ENCODE measurements around the gene EFNB2.

Gene EFNB2

GRCh38 chr13:106503730-106504453 lies 31.6 kb downstream of the EFNB2 start:
- no peak for DNase-seq (ENCODE audit: low read depth in 3 of 3, low spot score in 1 of 3)

- DNase-seq (ENCODE audit: low read depth in 3 of 3, low spot score in 1 of 3) = no peak
Measured at GRCh38 chr13:106503272-106503671, 32.2 kb downstream of the EFNB2 start.

- no peak for DNase-seq (ENCODE audit: low read depth in 3 of 3, low spot score in 1 of 3)
Measured at GRCh38 chr13:106500445-106500844, 35.0 kb downstream of the EFNB2 start.

DNA sequence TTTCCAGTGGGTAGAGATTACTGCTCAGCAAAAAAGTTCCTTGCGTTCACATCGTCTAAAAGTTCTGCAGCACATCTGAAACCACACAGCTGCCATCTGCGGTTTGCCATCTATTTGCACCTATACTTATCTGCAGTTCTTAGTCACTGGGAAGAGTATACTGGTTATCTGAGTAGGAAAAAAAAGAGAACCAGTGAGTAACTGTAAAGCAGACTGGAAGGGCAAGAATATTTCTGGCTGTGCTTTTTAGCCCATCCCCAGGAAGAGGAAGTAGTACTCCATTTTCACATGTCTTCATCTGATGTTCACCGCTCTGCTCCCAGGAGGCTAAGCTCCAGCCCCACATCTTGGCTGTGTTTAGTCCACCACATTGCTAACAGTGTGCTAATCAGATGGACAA lies 35.6 kb downstream of the EFNB2 start:
- DNase-seq (ENCODE audit: low read depth in 3 of 3, low spot score in 1 of 3) = no peak

- no peak for DNase-seq (ENCODE audit: low read depth in 3 of 3, low spot score in 1 of 3)
Measured at GRCh38 chr13:106499113-106499512, 36.3 kb downstream of the EFNB2 start.

- DNase-seq (ENCODE audit: low read depth in 3 of 3, low spot score in 1 of 3) = no peak
Measured at GRCh38 chr13:106498571-106498970, 36.9 kb downstream of the EFNB2 start.

GRCh38 chr13:106498158-106498557 lies 37.3 kb downstream of the EFNB2 start:
- DNase-seq (ENCODE audit: low read depth in 3 of 3, low spot score in 1 of 3) = no peak

DNA sequence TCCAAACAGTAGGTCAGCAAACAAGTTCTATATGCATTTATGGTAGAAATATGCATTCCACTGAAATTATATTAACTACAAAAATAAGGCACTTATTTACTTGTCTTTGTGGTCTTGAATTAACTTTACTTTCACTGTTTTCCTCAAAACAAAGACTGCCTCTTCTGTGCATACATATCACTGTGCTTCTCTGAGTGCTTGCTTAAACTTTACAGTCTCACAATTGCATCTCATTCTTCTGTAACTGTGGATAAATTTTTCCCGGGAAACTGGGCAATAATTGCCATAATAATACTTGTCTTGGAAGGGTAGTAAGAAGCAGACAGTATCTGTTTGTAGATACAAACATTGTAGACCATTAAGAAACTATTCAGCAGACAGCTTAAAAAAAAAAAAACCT lies 38.4 kb downstream of the EFNB2 start:
- DNase-seq (ENCODE audit: low read depth in 3 of 3, low spot score in 1 of 3) = no peak

GRCh38 chr13:106496072-106496997 lies 39.1 kb downstream of the EFNB2 start:
- no peak for DNase-seq (ENCODE audit: low read depth in 3 of 3, low spot score in 1 of 3)

DNA sequence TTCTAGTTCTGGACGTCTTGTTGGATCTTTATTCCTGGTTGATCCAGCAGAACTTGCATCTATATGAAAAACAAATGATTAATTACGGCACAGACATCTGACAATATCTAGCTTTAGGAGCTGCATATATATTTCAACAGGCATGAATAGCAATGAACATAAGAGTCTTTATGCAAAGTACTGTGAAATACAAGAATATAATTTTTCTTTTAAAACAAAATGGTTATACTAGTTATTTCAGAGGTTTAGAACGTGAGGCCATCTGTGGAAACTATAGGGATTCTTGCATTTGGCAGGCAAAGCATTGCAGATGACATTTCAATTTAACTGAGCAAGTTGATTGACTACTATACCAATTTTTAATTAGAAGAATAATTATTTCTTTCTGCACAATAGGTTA lies 40.5 kb downstream of the EFNB2 start:
- no peak for DNase-seq (ENCODE audit: low read depth in 3 of 3, low spot score in 1 of 3)

DNA sequence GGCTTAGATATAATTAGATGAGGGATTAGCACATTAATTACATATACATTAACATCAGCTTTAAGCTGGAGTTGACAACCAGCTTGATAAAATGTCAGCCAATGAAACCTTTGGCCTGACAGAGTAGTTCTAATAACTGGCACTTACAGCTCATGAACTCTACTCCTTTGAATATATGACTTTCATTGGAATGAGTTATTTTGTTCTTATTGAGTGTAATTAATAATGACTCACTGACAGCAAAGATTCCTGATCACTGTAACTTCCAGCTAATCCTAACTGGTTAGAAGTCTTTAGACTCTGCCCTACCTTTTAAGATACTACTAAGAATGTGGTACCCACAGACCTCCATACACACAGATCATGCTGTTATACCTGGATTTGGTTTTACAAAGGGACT lies 41.0 kb downstream of the EFNB2 start:
- no peak for DNase-seq (ENCODE audit: low read depth in 3 of 3, low spot score in 1 of 3)

GRCh38 chr13:106493533-106494220 lies 41.8 kb downstream of the EFNB2 start:
- no peak for DNase-seq (ENCODE audit: low read depth in 3 of 3, low spot score in 1 of 3)

- no peak for DNase-seq (ENCODE audit: low read depth in 3 of 3, low spot score in 1 of 3)
Measured at GRCh38 chr13:106492588-106493475, 42.6 kb downstream of the EFNB2 start.

DNA sequence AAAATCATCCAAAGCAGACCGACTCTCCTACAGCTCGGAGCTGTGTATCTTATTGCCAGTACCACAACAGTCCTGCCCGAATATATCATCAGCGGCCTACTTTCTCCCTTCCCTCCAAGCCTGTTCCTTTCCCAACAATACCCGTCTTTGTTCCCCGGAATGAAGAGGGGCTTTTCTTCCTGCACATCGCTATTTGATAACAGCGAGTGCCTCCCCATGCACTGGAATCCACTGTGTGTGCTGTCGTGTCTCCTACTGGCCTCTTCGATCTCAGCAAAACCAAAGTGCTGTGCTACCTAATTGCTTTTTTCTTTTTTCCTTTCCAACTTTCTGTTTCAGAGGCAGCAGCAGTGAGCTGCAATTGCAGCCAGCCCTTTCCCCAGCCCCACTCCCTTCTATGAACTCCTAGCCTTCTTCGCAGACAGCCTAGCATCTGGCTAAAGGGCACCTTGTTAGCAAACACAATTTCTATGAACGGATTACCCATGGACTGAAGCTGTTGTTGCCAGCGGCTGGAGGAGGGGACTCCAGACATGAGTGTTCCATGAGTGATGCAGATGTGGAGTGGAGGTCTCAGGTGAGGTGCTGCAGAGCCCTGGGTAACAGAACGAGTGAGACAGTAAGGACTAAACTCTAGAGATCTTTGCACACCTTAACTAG lies 43.4 kb downstream of the EFNB2 start:
- DNase-seq (ENCODE audit: low read depth in 3 of 3, low spot score in 1 of 3) = no peak

DNA sequence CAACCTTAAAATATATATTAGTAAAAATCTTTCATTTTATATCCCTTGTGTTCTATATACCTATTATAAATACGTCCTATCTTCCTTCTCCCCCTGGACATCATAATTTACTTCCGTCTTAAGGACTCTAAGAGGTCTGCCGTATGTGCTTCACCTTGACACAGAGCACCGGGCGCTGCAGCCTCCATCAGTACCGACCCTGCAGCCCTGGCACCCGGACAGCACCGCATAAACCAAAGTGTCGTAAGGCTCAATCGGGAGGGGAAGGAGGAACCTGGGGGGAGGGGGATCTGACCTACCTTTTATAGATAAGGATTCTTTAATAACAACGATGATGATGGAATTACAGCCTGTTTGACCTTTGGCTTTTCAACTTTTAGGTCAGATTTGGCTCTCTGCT lies 44.0 kb downstream of the EFNB2 start:
- DNase-seq (ENCODE audit: low read depth in 3 of 3, low spot score in 1 of 3) = no peak

- no peak for DNase-seq (ENCODE audit: low read depth in 3 of 3, low spot score in 1 of 3)
Measured at GRCh38 chr13:106490569-106491321, 44.7 kb downstream of the EFNB2 start.

GRCh38 chr13:106489849-106490568 lies 45.5 kb downstream of the EFNB2 start:
- DNase-seq (ENCODE audit: low read depth in 3 of 3, low spot score in 1 of 3) = no peak

DNA sequence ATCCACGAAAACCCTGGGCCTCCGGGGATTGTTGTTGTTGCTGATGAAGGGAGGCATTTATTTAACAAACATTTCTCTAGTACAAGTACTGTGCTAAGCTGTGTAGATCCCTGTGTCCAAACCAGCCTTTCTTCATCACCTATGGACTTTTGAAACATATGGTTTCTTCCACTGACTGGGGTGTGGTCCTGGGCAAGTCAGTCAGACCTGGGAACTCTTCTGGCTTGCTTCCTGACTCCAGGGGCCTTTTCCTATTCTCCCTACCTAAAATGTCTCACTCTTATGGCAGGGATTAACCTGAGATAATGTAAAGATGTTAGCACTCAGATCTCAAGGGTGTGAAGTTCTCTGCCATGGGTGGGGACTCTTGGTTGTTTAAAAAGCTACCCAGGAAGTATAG lies 46.8 kb downstream of the EFNB2 start:
- DNase-seq (ENCODE audit: low read depth in 3 of 3, low spot score in 1 of 3) = no peak

GRCh38 chr13:106488076-106488475 lies 47.4 kb downstream of the EFNB2 start:
- DNase-seq (ENCODE audit: low read depth in 3 of 3, low spot score in 1 of 3) = no peak

Measured in stimulated activated CD4-positive, alpha-beta T cell treated with anti-CD3 and anti-CD28 coated beads, TNF-alpha, amount 100 ng/mL, for 1 hour (primary cell).